ENCODE data around the gene AGBL1.

Gene AGBL1

DNA sequence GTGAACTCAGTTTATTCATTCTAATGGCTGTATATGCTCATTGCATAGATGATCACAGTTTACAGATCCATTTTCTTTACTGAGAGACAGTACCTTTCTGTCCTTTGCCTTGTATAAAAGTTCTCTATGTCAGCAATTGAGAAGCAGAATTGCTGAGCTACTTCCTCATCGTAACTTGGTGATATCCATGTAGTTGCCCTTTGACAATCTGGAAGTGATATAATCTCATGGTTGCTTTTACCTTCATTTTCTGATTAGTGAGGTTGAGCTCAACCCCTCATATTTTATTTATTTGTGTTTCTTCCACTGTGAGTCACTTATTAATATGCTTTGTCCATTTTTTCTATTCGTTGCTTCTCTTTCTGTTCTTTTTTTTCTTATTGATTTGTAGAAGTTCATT lies 696.5 kb downstream of the AGBL1 start:
- POLR2A ChIA-PET, result no interaction called here
- no peak for DNase-seq (ENCODE audit: low read depth, low spot score)
- no peak overlapping the region for H3K4me3 ChIP-seq (ENCODE audit: low read depth, low read length)
- CTCF ChIA-PET, result no interaction called here
- TF ChIP-seq, protein P1, sequence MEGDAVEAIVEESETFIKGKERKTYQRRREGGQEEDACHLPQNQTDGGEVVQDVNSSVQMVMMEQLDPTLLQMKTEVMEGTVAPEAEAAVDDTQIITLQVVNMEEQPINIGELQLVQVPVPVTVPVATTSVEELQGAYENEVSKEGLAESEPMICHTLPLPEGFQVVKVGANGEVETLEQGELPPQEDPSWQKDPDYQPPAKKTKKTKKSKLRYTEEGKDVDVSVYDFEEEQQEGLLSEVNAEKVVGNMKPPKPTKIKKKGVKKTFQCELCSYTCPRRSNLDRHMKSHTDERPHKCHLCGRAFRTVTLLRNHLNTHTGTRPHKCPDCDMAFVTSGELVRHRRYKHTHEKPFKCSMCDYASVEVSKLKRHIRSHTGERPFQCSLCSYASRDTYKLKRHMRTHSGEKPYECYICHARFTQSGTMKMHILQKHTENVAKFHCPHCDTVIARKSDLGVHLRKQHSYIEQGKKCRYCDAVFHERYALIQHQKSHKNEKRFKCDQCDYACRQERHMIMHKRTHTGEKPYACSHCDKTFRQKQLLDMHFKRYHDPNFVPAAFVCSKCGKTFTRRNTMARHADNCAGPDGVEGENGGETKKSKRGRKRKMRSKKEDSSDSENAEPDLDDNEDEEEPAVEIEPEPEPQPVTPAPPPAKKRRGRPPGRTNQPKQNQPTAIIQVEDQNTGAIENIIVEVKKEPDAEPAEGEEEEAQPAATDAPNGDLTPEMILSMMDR (IDR thresholded peaks at IDR 0.05; ENCODE audit: insufficient read depth, low read length, missing control alignments), result no peak

- CTCF ChIA-PET, result no interaction called here
- TF ChIP-seq, protein P1 (IDR thresholded peaks at IDR 0.05; ENCODE audit: insufficient read depth, low read length, missing control alignments), result no peak
- H3K4me3 ChIP-seq (ENCODE audit: low read depth, low read length), result no peak overlapping the region
- no peak for DNase-seq (ENCODE audit: low read depth, low spot score)
- POLR2A ChIA-PET, result no interaction called here
Measured at GRCh38 chr15:86796521-86796920, 716.9 kb downstream of the AGBL1 start.

DNA sequence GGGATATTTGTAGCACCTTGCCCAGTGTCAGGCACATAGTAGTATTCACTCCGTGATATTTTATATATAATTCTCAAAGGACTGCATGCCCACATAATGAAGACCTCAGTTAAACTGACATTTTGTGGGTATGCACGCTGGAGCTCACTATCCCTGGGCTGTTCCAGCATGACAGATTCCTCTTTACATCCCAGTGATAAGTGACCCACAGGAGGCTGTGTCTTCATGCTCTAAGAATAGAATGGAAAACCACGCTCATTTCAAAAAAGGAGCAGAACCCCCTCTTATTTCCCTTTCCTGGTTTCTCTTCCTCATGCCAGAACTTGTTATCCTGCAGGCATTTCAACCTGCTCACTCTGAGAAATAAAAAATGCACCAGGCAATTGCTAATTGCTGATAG lies 717.5 kb downstream of the AGBL1 start:
- no peak for DNase-seq (ENCODE audit: low read depth, low spot score)
- ChIA-PET CTCF (no interaction called here), POLR2A (no interaction called here)
- no peak overlapping the region for H3K4me3 ChIP-seq (ENCODE audit: low read depth, low read length)
- TF ChIP-seq, protein P1 (IDR thresholded peaks at IDR 0.05; ENCODE audit: insufficient read depth, low read length, missing control alignments), result no peak

DNA sequence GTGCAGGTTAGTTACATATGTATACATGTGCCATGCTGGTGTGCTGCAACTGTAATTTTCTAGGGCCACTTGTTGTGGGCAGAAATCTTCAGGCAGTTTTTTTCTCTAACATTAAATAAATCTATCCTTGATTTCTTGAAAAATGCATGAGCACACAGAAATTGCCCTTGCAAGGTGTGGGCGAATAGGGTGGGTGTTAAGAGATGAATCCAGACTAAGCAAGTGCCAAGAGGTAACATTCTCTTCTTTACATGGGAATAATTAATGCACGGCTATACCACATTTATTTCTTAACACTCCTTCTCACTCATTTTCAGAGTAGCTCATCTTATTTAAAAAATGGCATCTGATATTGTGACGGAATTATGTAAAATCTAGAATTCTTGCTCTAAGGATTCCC lies 719.6 kb downstream of the AGBL1 start:
- CTCF ChIA-PET, result no interaction called here
- TF ChIP-seq, protein P1 (IDR thresholded peaks at IDR 0.05; ENCODE audit: insufficient read depth, low read length, missing control alignments), result no peak
- POLR2A ChIA-PET, result no interaction called here
- no peak overlapping the region for H3K4me3 ChIP-seq (ENCODE audit: low read depth, low read length)
- DNase-seq (ENCODE audit: low read depth, low spot score), result no peak

GRCh38 chr15:86802244-86802643 lies 722.6 kb downstream of the AGBL1 start:
- H3K4me3 ChIP-seq (ENCODE audit: low read depth, low read length), result no peak overlapping the region
- TF ChIP-seq, protein P1 (IDR thresholded peaks at IDR 0.05; ENCODE audit: insufficient read depth, low read length, missing control alignments), result no peak
- POLR2A ChIA-PET, result no interaction called here
- CTCF ChIA-PET, result no interaction called here
- DNase-seq (ENCODE audit: low read depth, low spot score), result no peak

DNA sequence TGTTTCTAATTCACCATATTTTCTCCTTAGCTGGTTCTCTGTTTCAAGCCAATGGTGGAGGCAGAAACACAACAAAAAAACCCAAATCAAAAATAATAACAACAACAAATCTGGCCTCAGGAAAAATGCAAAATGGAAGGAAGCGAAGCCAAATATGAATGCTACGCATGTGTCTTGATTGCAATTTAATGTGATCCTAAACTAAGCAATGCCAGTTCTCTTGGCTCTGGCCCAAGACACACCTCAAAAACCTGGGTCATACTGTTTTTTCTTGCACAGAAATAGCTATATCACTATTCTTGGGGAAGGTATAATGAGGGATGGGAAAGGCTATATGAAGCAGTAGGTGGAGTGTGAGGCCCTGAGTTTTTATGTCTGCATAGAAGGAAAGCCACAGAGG lies 724.7 kb downstream of the AGBL1 start:
- no peak overlapping the region for H3K4me3 ChIP-seq (ENCODE audit: low read depth, low read length)
- ChIA-PET POLR2A (no interaction called here), CTCF (no interaction called here)
- no peak for DNase-seq (ENCODE audit: low read depth, low spot score)
- TF ChIP-seq, protein P1 (IDR thresholded peaks at IDR 0.05; ENCODE audit: insufficient read depth, low read length, missing control alignments), result no peak
